HG03060 (cell line): Measurements from ENCODE around the gene BTBD2.
"Not testable (repeated sequence)": the region's sequence is repeated elsewhere in the genome, so short reads cannot be mapped to it uniquely, and the experiment has no call there.

Source experiments
- ATAC-seq: cut with Tn5 transposase; IDR thresholded peaks from one replicate; pipeline ENCODE4 v1.9.1; 2021; ENCODE audit warnings: low read depth, moderate number of reproducible peaks; ENCODE audit not compliant: unreplicated experiment

BTBD2 gene

GRCh38 chr19:2040647-2041432 is 25.3 kb upstream of the BTBD2 start:
- no peak for ATAC-seq

GRCh38 chr19:2039959-2040646 is 24.6 kb upstream of the BTBD2 start:
- no peak for ATAC-seq

GRCh38 chr19:2039089-2039958 is 23.8 kb upstream of the BTBD2 start:
- no peak for ATAC-seq

- ATAC-seq: no peak
Measured at GRCh38 chr19:2038284-2039088, 23.0 kb upstream of the BTBD2 start.

- ATAC-seq: no peak
Measured at GRCh38 chr19:2037651-2038255, 22.2 kb upstream of the BTBD2 start.

- ATAC-seq: no peak
Measured at GRCh38 chr19:2036424-2036823, 20.9 kb upstream of the BTBD2 start.

- ATAC-seq: no peak
Measured at GRCh38 chr19:2035590-2035991, 20.1 kb upstream of the BTBD2 start.

GRCh38 chr19:2034729-2035589 is 19.4 kb upstream of the BTBD2 start:
- no peak for ATAC-seq

GRCh38 chr19:2034253-2034652 is 18.7 kb upstream of the BTBD2 start:
- ATAC-seq: not testable (repeated sequence)

GRCh38 chr19:2033825-2034159 is 18.3 kb upstream of the BTBD2 start:
- ATAC-seq: no peak

GRCh38 chr19:2033115-2033824 is 17.8 kb upstream of the BTBD2 start:
- ATAC-seq: no peak

- ATAC-seq: no peak
Measured at GRCh38 chr19:2032296-2032941, 16.9 kb upstream of the BTBD2 start.

GRCh38 chr19:2027361-2027760 is 11.8 kb upstream of the BTBD2 start:
- ATAC-seq: no peak

- ATAC-seq: no peak
Measured at GRCh38 chr19:2026770-2027169, 11.3 kb upstream of the BTBD2 start.

GRCh38 chr19:2022289-2022688 is 6.8 kb upstream of the BTBD2 start:
- no peak for ATAC-seq

GRCh38 chr19:2021453-2022140 is 6.1 kb upstream of the BTBD2 start:
- ATAC-seq: no peak

- no peak for ATAC-seq
Measured at GRCh38 chr19:2018752-2019151, 3.2 kb upstream of the BTBD2 start.
